ENCODE measurements around the gene CIAO2B. TPM values are rescaled to one million over a fixed set of nuclear protein-coding genes. Genes with fewer than 3 reads are reported as not detected.
"Not testable (repeated sequence)": the region's sequence is repeated elsewhere in the genome, so short reads cannot be mapped to it uniquely, and the experiment has no call there.

CIAO2B gene
- total RNA-seq, 1 donor from 2014 or later, result 180 TPM

DNA sequence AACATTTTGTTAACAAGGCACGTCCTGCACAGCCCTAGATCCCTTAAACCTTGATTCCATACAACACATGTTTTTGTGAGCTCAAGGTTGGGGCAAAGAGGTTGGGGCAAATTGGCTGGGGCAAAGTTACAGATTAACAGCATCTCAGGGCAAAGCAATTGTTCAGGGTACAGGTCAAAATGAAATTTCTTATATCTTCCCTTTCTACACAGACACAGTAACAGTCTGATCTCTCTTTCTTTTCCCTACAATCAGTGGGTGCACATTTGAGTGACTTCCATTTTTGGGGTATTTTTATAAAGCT is 21.9 kb upstream of the CIAO2B start:
- DNase-seq (ENCODE audit: low read depth, low spot score), result not testable (repeated sequence)

GRCh38 chr16:66955363-66956153 is 21.4 kb upstream of the CIAO2B start:
- DNase-seq (ENCODE audit: low read depth, low spot score), result not testable (repeated sequence)

DNA sequence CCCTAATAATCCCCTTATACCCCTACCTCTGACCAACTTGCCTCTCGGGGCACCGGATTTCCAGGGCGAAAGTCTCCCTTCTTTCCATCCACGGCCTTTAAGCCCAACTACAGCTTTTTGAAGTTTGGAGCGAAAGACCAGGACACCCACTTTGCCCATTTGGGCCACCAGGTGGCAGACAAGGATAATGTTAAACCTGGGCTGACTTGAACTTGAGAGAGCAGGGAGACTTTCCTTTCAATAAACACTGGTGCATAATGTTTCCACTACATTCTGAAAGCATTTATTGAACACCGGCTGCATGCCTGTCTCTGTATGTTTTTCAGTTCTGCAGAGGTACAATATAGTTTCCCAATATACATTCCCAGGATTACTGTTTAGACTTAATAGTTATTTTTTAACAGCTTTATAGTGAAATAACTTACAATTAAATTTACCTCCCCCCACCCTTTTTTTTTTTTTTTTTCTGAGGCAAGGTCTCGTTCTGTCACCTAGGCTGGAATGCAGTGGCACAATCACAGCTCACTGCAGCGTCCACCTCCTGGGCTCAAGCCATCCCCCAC is 20.0 kb upstream of the CIAO2B start:
- no peak for DNase-seq (ENCODE audit: low read depth, low spot score)

DNA sequence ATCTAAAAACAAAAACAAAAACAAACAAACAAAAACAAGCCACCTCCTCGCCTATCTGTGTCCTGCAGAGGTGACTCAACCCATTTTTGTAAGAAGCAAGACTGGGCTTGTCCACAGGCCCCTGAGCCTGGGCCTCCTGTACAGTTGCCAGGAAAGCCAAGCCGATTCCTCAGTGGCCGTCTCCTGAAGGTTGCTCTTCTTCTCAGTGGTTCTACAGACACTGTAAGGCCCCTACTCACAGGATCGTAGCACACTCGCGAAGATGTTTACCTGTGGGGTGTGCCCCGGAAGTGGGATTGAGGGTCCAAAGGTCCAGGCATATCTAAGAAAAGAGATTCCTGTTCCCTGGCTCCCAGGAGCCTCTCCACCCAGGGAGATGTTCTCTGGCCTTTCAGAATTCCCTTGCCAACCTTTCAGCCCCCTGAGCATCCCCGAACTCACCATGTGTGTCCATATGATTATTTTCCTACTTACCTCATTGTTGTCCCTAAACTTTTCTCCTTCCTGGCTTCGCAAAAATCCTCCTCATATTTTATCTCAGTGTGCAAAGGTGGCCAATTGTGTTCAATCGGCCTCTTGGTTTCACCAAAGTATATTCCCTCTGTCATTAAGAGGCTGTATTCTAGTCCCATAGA is 19.4 kb upstream of the CIAO2B start:
- DNase-seq (ENCODE audit: low read depth, low spot score), result no peak

GRCh38 chr16:66952430-66953110 is 18.4 kb upstream of the CIAO2B start:
- no peak for DNase-seq (ENCODE audit: low read depth, low spot score)

GRCh38 chr16:66950971-66951790 is 17.0 kb upstream of the CIAO2B start:
- no peak for DNase-seq (ENCODE audit: low read depth, low spot score)

DNA sequence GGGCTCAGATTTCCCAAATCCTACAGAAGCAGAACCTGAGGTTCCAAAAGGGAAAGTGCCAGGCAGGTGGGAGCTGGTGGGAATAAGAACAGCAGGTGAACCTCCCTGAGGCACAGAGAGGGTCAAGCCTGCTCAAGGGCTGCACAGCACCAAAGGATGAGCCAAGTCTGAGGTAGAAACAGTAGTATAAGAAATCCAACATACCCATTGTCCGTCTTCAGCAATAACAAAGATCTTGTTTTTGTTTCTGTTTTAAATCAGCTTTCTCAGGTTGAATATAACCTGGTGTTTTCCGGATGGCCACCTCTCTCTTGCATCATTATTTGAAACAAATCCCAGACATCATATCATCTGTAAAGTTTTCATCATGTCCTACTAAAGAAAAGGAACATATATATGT is 16.2 kb upstream of the CIAO2B start:
- DNase-seq (ENCODE audit: low read depth, low spot score), result no peak

DNA sequence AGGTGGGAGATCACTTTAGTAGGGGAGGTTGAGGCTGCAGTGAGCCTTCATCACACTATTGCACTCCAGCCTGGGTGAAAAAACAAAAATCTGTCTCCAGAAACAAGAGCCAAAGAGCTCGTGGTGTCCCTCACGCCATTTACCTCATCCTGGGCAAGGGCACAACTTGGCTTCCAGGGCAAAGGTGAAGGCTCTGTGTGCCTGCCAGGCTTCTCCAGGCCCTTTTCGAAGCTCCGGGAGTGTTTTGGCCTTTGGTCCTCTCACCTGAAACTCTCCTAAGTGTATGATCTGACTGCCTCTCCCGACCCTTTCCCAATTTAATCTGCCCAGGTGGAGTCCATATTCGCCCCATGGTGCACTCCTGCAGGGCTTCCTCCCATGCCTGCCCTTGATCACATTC is 15.3 kb upstream of the CIAO2B start:
- no peak for DNase-seq (ENCODE audit: low read depth, low spot score)

- DNase-seq (ENCODE audit: low read depth, low spot score), result no peak
These were observed 14.6 kb upstream of the CIAO2B start for GRCh38 chr16:66948837-66949225.

DNA sequence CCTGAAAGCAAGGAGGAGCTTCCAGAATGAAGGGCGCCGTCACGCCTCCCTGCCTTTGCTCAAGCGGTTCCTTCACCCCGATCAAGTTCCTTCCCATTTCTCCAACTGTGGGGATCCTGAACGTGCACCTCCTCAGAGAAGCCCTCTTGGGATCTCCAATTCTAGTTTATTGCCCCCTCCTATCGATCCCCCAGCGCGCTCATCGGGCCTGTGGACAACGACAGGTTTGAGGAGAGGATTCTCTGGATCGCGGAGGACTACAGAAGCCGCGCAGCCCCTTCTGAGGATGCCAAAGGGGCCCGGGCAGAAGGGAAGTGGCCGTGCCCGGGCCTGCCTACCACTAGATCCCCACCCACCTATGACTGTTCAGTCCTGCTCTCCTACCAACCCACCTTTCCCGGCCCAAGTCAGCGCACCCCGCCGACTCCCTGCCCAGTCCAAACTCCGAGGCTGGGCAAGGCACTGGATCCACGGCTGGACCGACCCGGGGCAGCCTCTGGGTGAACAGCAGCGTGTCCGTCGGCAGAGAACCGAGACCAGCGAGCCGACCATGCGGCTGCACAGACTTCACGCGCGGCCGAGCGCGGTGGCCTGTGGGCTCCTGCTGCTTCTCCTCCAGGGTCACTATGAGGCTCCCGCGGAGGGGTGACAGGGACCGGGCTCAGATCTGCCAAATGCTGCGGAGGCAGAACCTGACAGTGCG is 14.1 kb upstream of the CIAO2B start:
- DNase-seq (ENCODE audit: low read depth, low spot score), result no peak

GRCh38 chr16:66947302-66948065 is 13.3 kb upstream of the CIAO2B start:
- peak; percentile 49 for DNase-seq (ENCODE audit: low read depth, low spot score)

- no peak for DNase-seq (ENCODE audit: low read depth, low spot score)
These were observed 12.7 kb upstream of the CIAO2B start for GRCh38 chr16:66946974-66947301.

GRCh38 chr16:66946541-66946940 is 12.3 kb upstream of the CIAO2B start:
- no peak for DNase-seq (ENCODE audit: low read depth, low spot score)

- DNase-seq (ENCODE audit: low read depth, low spot score), result no peak
These were observed 11.7 kb upstream of the CIAO2B start for GRCh38 chr16:66945939-66946338.

- DNase-seq (ENCODE audit: low read depth, low spot score), result not testable (repeated sequence)
These were observed 10.8 kb upstream of the CIAO2B start for GRCh38 chr16:66944971-66945370.

- DNase-seq (ENCODE audit: low read depth, low spot score), result no peak
These were observed 9.8 kb upstream of the CIAO2B start for GRCh38 chr16:66944054-66944441.

DNA sequence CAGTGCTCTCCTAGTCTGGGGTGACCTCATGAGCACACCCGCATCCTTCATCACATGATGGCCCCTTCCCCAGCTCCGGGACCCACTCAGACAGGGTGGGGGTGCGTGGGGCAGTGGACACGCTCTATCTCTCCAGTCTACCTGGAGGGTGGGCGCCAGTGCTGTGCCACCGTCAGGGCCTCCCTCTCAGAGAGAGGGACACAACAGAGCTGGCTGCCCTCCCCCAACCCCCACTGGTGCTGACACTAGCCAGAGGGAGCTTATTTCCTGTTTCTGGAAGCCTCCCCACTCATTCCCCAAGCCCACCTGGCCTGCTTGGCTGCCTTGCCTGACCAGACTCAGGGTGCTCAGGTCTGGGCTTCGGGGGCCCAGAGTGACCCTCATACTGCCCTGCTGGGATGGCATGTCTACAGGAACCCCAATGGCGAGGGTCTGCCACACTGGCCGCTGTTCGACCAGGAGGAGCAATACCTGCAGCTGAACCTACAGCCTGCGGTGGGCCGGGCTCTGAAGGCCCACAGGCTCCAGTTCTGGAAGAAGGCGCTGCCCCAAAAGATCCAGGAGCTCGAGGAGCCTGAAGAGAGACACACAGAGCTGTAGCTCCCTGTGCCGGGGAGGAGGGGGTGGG is 9.3 kb upstream of the CIAO2B start:
- DNase-seq (ENCODE audit: low read depth, low spot score), result no peak

DNA sequence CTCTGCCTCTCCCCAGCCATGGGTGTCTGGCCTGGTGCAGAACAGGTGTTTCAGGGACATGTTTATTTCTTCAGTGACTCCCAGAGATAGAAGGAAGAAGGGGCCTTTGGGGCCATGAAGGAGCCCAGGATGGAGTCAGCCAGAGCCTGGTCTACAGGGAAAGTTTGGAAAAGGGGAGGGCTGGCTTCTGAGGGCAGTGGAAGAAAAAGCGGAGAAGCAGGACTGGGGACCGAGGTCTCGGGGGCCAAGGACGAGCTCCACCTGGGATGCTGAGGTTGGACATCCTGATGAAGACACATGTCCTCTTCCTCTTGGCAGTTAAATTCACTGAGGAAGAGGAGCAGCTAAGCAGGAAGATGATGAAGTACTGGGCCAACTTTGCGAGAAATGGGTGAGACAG is 8.8 kb upstream of the CIAO2B start:
- DNase-seq (ENCODE audit: low read depth, low spot score), result no peak

DNA sequence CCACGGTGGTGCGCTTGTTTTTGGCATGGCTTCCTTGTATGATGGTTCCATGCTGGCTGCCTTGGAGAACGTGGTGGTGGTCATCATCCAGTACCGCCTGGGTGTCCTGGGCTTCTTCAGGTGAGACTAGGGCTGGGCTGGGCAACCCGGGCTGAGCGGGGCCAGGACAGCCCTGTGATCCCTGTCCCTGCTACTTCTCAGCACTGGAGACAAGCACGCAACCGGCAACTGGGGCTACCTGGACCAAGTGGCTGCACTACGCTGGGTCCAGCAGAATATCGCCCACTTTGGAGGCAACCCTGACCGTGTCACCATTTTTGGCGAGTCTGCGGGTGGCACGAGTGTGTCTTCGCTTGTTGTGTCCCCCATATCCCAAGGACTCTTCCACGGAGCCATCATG is 6.0 kb upstream of the CIAO2B start:
- no peak for DNase-seq (ENCODE audit: low read depth, low spot score)

DNA sequence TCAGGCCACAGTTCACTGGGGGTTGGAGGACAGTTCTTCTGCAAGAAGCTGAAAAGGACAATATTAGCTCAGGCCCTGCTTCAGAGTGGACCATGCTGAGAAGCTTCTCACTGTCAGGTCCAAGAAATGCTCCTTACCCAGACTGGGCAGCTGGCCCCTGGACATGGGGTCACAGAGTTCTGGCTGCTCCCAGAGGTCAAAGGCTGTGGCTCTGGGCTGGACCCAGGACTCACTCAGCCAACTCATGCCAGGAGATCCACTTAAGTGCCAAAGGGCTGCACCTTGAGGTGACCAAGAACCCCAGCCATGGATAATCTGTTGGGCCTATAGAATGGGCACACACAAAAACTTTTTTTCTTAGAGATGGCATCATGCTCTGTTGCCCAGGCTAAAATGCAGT is 5.2 kb upstream of the CIAO2B start:
- DNase-seq (ENCODE audit: low read depth, low spot score), result no peak

Data from pulmonary artery endothelial cell (primary cell).